ENCODE data around the gene LYSMD2.
A peak's percentile ranks its signal among the peaks of the same experiment; 100 is the strongest.

LYSMD2 gene

GRCh38 chr15:51751697-51752683 is 14.5 kb upstream of the LYSMD2 start:
- Histone ChIP-seq H3K27ac (peak overlapping the region; percentile 43 to 63), H3K4me3 (peak overlapping the region; percentile 71 to 79), H3K36me3 (no peaks in the 10 kb centered on the region), H3K4me1 (peaks cover 0 to 14% (median 5%) of the 10 kb centered on the region in 4 donors), H3K9me3 (no peaks in the 10 kb centered on the region), H3K27me3 (no peaks in the 10 kb centered on the region)
- no peak for TF ChIP-seq CTCF (IDR thresholded peaks at IDR 0.05)
- no peak for DNase-seq
- intact Hi-C loops (cut with DNase I; ENCODE audit: low total_unique reads) = no loop called here

- Histone ChIP-seq H3K36me3 (no peaks in the 10 kb centered on the region), H3K4me3 (peak within 1 kb of the TSS; percentile 71 to 79), H3K9me3 (no peaks in the 10 kb centered on the region), H3K27me3 (no peaks in the 10 kb centered on the region), H3K4me1 (peaks cover 0 to 14% (median 5%) of the 10 kb centered on the region in 4 donors), H3K27ac (peak within 1 kb of the TSS; percentile 43 to 63)
- peak in 1 of 2 donors; percentile 71 for DNase-seq
- intact Hi-C loops (cut with DNase I; ENCODE audit: low total_unique reads) = no loop called here
- no peak for TF ChIP-seq CTCF (IDR thresholded peaks at IDR 0.05)
These were observed 13.6 kb upstream of the LYSMD2 start, which contains the start of gene TMOD2 for GRCh38 chr15:51750792-51751696. Gene TMOD2, plus strand, starts transcription at chr15:51751597. Its CDS starts 14,845 bp downstream, at chr15:51766442.

GRCh38 chr15:51750186-51750585 is 12.7 kb upstream of the LYSMD2 start:
- intact Hi-C loops (cut with DNase I; ENCODE audit: low total_unique reads) = no loop called here
- H3K4me1 ChIP-seq = peaks cover 0 to 14% (median 5%) of the 10 kb centered on the region in 4 donors
- no peaks in the 10 kb centered on the region for H3K27me3 ChIP-seq
- no peaks in the 10 kb centered on the region for H3K36me3 ChIP-seq
- DNase-seq = no peak
- no peaks in the 10 kb centered on the region for H3K9me3 ChIP-seq
- no peak overlapping the region for H3K27ac ChIP-seq
- TF ChIP-seq CTCF (IDR thresholded peaks at IDR 0.05) = no peak
- no peak overlapping the region for H3K4me3 ChIP-seq

GRCh38 chr15:51749307-51749706 is 11.9 kb upstream of the LYSMD2 start:
- Histone ChIP-seq H3K27ac (no peak overlapping the region), H3K27me3 (no peaks in the 10 kb centered on the region), H3K4me3 (no peak overlapping the region), H3K9me3 (no peaks in the 10 kb centered on the region), H3K36me3 (no peaks in the 10 kb centered on the region), H3K4me1 (peaks cover 0 to 14% (median 5%) of the 10 kb centered on the region in 4 donors)
- intact Hi-C loops (cut with DNase I; ENCODE audit: low total_unique reads) = no loop called here
- no peak for DNase-seq
- TF ChIP-seq CTCF (IDR thresholded peaks at IDR 0.05) = no peak

- Histone ChIP-seq H3K27ac (no peak overlapping the region), H3K27me3 (no peaks in the 10 kb centered on the region), H3K9me3 (no peaks in the 10 kb centered on the region), H3K4me3 (no peak overlapping the region), H3K36me3 (no peaks in the 10 kb centered on the region), H3K4me1 (peaks cover 0 to 24% (median 13%) of the 10 kb centered on the region in 4 donors)
- intact Hi-C loops (cut with DNase I; ENCODE audit: low total_unique reads) = no loop called here
- no peak for TF ChIP-seq CTCF (IDR thresholded peaks at IDR 0.05)
- DNase-seq = no peak
These were observed 1.7 kb upstream of the LYSMD2 start for GRCh38 chr15:51739061-51739712.
